HG03457 (cell line): Measurements from ENCODE around the gene COL4A5.

Experiments
- ATAC-seq: cut with Tn5 transposase; IDR thresholded peaks from one replicate; pipeline ENCODE4 v1.9.1; 2021; ENCODE audit warnings: moderate number of reproducible peaks; ENCODE audit not compliant: unreplicated experiment

The COL4A5 gene

GRCh38 chrX:108640817-108641216 lies 201.2 kb downstream of the COL4A5 start:
- ATAC-seq, result no peak

- no peak for ATAC-seq
These were observed 202.1 kb downstream of the COL4A5 start for GRCh38 chrX:108641589-108642272.

GRCh38 chrX:108642273-108642628 lies 202.6 kb downstream of the COL4A5 start:
- no peak for ATAC-seq

- ATAC-seq, result no peak
These were observed 225.1 kb downstream of the COL4A5 start for GRCh38 chrX:108664701-108665100.

GRCh38 chrX:108666101-108666500 lies 226.5 kb downstream of the COL4A5 start:
- ATAC-seq, result no peak

DNA sequence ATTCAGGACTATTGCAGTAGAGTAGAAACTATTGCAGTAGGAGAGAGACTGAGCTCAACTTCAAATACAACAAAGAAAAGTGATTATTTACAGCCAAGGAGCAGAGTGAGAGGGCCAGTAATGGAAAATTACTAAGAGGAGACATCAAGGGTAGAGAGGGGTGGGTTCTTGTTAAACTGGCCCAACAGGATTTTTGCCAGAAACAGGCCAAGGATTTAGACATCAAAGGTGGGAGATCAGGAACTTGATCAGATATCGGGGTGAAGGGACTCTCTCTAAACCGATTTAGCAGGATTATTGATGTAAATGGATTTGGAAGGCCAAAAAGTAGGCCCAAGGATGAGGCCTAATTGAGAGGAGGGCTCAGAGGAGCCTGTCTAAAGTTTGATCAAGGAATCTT lies 231.9 kb downstream of the COL4A5 start:
- no peak for ATAC-seq

DNA sequence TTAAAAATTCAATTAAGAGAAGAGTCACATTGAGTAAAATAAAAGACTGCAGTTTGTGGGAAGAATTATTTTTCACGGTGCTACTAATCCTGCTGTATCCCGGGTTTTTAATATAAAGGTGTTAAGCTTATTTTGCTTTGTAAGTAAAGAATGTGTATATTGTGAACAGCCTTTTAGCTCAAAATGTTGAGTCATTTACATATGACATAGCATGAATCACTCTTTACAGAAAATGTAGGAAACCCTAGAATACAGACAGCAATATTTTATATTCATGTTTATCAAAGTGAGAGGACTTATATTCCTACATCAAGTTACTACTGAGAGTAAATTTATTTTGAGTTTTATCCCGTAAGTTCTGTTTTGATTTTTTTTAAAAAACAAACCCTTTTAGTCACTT lies 257.1 kb downstream of the COL4A5 start:
- no peak for ATAC-seq

GRCh38 chrX:108699368-108699767 lies 259.7 kb downstream of the COL4A5 start:
- ATAC-seq, result no peak

GRCh38 chrX:108701633-108702032 lies 262.0 kb downstream of the COL4A5 start:
- ATAC-seq, result no peak

GRCh38 chrX:108702530-108702929 lies 262.9 kb downstream of the COL4A5 start:
- ATAC-seq, result no peak

GRCh38 chrX:108704839-108705238 lies 265.2 kb downstream of the COL4A5 start:
- ATAC-seq, result no peak

DNA sequence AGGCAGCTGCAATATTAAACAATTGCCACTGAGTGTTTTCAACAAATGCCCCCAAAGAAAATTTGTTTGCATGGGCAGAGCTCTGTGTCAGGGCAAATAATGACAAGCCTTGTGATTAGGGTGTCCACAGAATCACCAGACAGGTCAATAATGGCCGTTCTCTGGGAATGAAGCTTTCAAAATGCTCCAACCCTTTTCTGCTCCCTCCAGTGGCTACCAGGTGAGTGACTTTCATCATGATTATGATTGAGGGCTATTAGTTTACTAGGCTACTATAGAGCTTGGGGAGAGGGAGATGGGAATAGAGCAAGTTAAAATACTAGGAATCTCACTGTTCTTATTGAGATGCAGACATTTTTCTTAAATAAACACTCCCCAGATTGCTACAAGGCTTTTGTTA lies 273.2 kb downstream of the COL4A5 start:
- ATAC-seq, result no peak

GRCh38 chrX:108722561-108722960 lies 282.9 kb downstream of the COL4A5 start:
- no peak for ATAC-seq

DNA sequence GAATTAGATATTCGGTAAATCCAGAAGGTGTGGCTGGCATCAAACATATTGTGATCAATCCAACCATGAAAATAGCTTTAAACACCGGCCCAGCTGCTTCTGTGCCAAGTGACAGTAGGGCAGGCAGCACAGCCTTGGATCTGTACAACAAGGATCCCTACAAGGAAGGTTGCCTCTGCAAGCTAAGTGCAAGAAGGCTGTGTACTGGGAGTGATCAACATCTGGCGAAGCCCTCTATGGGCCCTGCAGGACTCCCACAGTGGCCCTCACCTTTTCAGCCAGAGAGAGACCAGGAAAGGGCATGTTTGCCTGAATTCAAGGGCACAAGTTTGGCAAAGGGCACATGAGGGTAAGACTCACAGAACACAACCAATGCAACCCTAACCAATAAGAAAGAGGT lies 287.1 kb downstream of the COL4A5 start:
- no peak for ATAC-seq

GRCh38 chrX:108731153-108731552 lies 291.5 kb downstream of the COL4A5 start:
- no peak for ATAC-seq

DNA sequence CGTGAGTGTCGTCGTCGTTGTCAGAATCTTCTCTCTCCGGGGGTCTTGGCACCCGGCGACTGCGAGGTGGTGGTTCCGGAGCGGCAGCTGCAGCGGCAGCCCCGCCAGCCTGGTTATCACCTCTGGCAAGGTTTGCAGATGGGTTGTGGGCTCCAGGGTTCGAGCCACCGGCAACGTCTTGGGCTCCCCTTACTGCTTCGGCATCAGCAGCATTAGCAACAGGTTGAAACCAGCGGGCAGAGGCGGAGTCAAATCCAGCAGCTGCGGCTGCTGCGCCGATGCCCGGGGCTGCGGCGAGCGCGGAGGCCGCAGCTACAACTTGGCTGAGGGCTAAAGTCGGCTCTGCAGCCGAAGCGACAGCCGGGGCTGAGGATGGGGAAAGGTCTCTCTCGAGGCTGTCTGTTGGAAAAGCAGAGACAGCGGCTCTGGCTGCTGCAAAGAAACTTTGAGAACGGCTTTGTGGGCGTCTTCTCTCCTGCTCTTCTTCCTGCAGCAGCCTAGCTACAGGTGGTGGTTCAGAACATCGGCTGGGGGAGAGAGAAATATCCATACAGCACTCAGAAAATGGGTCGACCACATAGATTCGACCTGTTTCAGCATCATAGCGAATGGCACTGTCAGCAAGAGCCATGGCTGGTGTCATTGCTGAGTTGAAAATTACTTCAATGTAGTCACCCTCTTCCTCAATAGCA lies 293.1 kb downstream of the COL4A5 start:
- ATAC-seq, result no peak

- ATAC-seq, result no peak
These were observed 294.8 kb downstream of the COL4A5 start for GRCh38 chrX:108734426-108734825.

DNA sequence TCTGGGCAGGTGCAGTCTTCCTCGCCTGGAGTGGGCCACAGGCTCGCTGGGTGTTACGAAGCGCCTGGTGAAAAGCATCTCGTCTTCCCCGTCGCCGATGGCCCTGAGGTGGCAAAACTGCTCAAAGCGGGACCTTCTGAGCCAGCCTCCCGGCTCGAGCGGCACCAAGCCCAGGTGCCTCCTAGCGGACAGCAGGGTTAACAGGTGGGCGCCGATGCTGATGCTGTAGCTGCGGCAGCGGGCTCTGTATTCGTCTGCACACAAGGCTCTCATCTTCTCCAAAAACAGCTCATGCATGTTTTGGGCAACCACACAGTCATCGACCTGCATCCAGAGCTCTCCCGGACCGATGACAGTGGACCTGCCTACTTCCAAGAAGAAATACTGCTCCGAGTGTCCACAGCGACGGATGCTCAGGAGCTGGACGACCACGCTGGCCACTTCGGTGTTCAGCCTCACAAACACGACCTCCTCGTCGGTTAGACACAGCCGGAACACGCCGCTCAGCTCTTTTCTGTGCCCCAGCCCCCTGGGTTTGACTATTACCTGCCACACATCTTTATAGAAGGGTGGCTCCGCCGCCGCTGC lies 295.5 kb downstream of the COL4A5 start:
- ATAC-seq, result no peak

GRCh38 chrX:108735679-108736508 lies 296.3 kb downstream of the COL4A5 start:
- ATAC-seq, result no peak

DNA sequence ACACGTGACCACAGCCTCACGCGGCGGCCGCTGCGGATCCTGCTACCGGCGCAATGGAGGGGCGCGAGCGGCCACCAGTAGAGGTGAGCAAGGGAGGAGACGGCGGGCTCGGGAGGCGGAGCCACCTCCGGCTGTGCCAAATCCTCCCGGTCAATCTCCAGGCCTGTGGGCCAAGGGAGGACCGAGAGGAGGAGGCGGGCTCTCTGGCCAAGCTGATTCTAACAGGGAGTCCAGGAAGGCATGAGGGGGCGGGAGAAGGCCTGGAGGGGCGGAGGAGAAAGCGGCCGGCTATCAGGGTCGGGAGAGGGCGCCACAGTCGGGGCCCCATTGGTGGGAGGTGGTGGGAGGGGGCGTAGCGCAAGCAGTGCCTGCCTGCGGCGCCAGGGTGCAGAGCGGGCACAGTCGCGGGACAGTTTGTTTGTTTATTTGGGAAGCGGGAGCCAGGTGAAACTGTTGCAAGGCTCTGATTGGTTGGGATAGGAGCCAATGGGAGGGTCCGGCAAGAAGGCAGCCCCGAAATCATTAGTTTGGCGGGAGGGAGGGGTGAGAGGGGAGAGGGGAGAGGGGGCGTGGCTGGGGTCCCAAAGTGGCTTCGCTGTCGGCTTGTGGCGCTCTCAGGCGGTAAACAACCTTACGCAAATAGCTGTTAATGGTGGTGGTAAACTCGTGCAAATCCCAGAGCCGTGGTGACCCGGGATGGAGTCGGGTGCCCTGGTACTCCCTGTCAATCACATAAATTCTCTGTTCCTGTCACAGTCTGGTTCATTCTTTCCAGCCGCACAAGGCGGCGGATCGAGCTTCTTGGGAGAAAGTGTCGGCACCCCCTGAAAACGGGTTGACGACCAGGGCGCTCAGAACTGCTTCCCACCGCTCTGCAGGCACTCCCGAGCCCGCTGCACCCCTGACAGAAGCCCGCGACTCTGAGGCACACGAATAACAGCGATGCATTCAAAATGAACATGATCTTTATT lies 297.2 kb downstream of the COL4A5 start, which contains the start of gene IRS4:
Gene IRS4 (minus strand): TSS at position 55 of the 971 bp plus-strand sequence.
- ATAC-seq, result no peak
